ENCODE measurements around the gene IFNA5.

IFNA5 gene

GRCh38 chr9:21289848-21290247 is 15.3 kb downstream of the IFNA5 start:
- no peak for DNase-seq

- DNase-seq, result no peak
Measured at GRCh38 chr9:21287280-21287679, 17.8 kb downstream of the IFNA5 start.

GRCh38 chr9:21286659-21287058 is 18.5 kb downstream of the IFNA5 start:
- no peak for DNase-seq

- DNase-seq, result no peak
Measured at GRCh38 chr9:21286099-21286498, 19.0 kb downstream of the IFNA5 start.

GRCh38 chr9:21281275-21281674 is 23.8 kb downstream of the IFNA5 start:
- DNase-seq, result no peak

- no peak for DNase-seq
Measured at GRCh38 chr9:21268347-21268657, 36.8 kb downstream of the IFNA5 start.

GRCh38 chr9:21267485-21268346 is 37.4 kb downstream of the IFNA5 start:
- no peak for DNase-seq

GRCh38 chr9:21266733-21267484 is 38.2 kb downstream of the IFNA5 start:
- DNase-seq, result no peak

GRCh38 chr9:21265421-21266189 is 39.5 kb downstream of the IFNA5 start:
- no peak for DNase-seq

- DNase-seq, result no peak
Measured at GRCh38 chr9:21255538-21256212, 49.4 kb downstream of the IFNA5 start.

All from NCI-H226 (cell line).